DND-41 (cell line): Measurements from ENCODE around the gene TLDC2.

Source experiments
- ATAC-seq: fragments of 200-7000 bp; cut with Tn5 transposase; 3 replicates; pipeline ENCODE4 v1.9.1; 2021; ENCODE audit warnings: low read depth; ENCODE audit not compliant: insufficient read depth
- DNase-seq: peaks from one replicate; pipeline ENCODE4 v3.0.0-alpha.2; 2020
- H2AFZ ChIP-seq: 2 replicates; pipeline ENCODE4 v1.6.0; 2012; ENCODE audit warnings: low read depth, low read length
- H3K27ac ChIP-seq: 2 replicates; pipeline ENCODE4 v1.5.1; 2012; ENCODE audit warnings: low read length, inconsistent platforms
- H3K27me3 ChIP-seq: fragments of 200-600 bp; sonication (generic); 2 replicates; pipeline ENCODE4 v1.6.0; 2012; ENCODE audit warnings: low read length, mild to moderate bottlenecking, inconsistent platforms; ENCODE audit not compliant: insufficient read depth, poor library complexity
- H3K36me3 ChIP-seq: 2 replicates; pipeline ENCODE4 v1.5.1; 2012; ENCODE audit warnings: low read length, inconsistent platforms; ENCODE audit not compliant: insufficient read depth
- H3K4me1 ChIP-seq: 2 replicates; pipeline ENCODE4 v1.5.1; 2012; ENCODE audit warnings: mild to moderate bottlenecking, low read length; ENCODE audit not compliant: insufficient read depth
- H3K4me2 ChIP-seq: 2 replicates; pipeline ENCODE4 v1.6.0; 2012; ENCODE audit warnings: mild to moderate bottlenecking, moderate library complexity, low read length, inconsistent platforms; ENCODE audit not compliant: insufficient read depth
- H3K4me3 ChIP-seq, 2 experiments: fragments of 200-600 bp in 1 of 2; shearing (Covaris generic) in 1 of 2; 2 replicates each; pipeline ENCODE4 v1.5.1; 2012 to 2016; ENCODE audit warnings: inconsistent platforms in 2 of 2, low read length in 2 of 2, mild to moderate bottlenecking in 2 of 2, low read depth in 1 of 2, moderate library complexity in 1 of 2
- H3K79me2 ChIP-seq: 2 replicates; pipeline ENCODE4 v1.6.0; 2012; ENCODE audit warnings: low read length, inconsistent platforms; ENCODE audit not compliant: insufficient read depth
- H3K9ac ChIP-seq: 2 replicates; pipeline ENCODE4 v1.6.0; 2012; ENCODE audit warnings: low read depth, mild to moderate bottlenecking, inconsistent platforms, low read length, moderate library complexity
- H3K9me3 ChIP-seq: 2 replicates; pipeline ENCODE4 v1.5.1; 2012; ENCODE audit warnings: low read length, moderate library complexity, mild to moderate bottlenecking, inconsistent platforms; ENCODE audit not compliant: insufficient read depth, severe bottlenecking
- H4K20me1 ChIP-seq: 2 replicates; pipeline ENCODE4 v1.6.0; 2012; ENCODE audit warnings: low read length; ENCODE audit not compliant: insufficient read depth
- CTCF ChIP-seq: IDR thresholded peaks from 2 replicates; pipeline ENCODE4 v1.5.1; 2012; ENCODE audit warnings: borderline replicate concordance, low read length, moderate library complexity, mild to moderate bottlenecking; ENCODE audit not compliant: poor library complexity, severe bottlenecking; ENCODE audit errors: extremely low read depth
- EZH2 ChIP-seq: IDR thresholded peaks from 3 replicates; pipeline ENCODE4 v1.6.1; 2012; ENCODE audit warnings: borderline replicate concordance, low read depth, mild to moderate bottlenecking, moderate library complexity, low read length, inconsistent platforms; ENCODE audit not compliant: severe bottlenecking

Gene TLDC2

GRCh38 chr20:36856691-36857635 lies 19.0 kb upstream of the TLDC2 start:
- Histone ChIP-seq H3K36me3 (peaks cover 36% of the 10 kb centered on the region), H3K9ac (no peak overlapping the region), H3K27ac (no peak overlapping the region), H4K20me1 (peaks cover 51% of the 10 kb centered on the region), H3K27me3 (no peaks in the 10 kb centered on the region), H2AFZ (no peak overlapping the region), H3K9me3 (no peaks in the 10 kb centered on the region), H3K4me3 (no peak overlapping the region), H3K4me1 (peaks cover 18% of the 10 kb centered on the region), H3K79me2 (peaks cover 65% of the 10 kb centered on the region), H3K4me2 (no peak overlapping the region)
- TF ChIP-seq CTCF (no peak), EZH2 (no peak)
- DNase-seq (peak; percentile 51), ATAC-seq (peak; percentile 10; the same call in 1 of the 3 replicates)

GRCh38 chr20:36859282-36859555 lies 16.7 kb upstream of the TLDC2 start:
- no peaks in the 10 kb centered on the region for H3K9me3 ChIP-seq
- H3K4me3 ChIP-seq = no peak overlapping the region
- peaks cover 35% of the 10 kb centered on the region for H3K4me1 ChIP-seq
- no peaks in the 10 kb centered on the region for H3K27me3 ChIP-seq
- H3K36me3 ChIP-seq = peaks cover 36% of the 10 kb centered on the region
- peaks cover 65% of the 10 kb centered on the region for H3K79me2 ChIP-seq
- no peak overlapping the region for H2AFZ ChIP-seq
- no peak for DNase-seq
- H3K9ac ChIP-seq = no peak overlapping the region
- H3K4me2 ChIP-seq = no peak overlapping the region; the same call in 1 of the 2 replicates
- H4K20me1 ChIP-seq = peaks cover 46% of the 10 kb centered on the region
- TF ChIP-seq CTCF (no peak), EZH2 (no peak)
- no peak for ATAC-seq
- H3K27ac ChIP-seq = no peak overlapping the region

GRCh38 chr20:36859700-36860330 lies 16.1 kb upstream of the TLDC2 start:
- Histone ChIP-seq H2AFZ (no peak overlapping the region), H3K27ac (no peak overlapping the region), H3K79me2 (peaks cover 62% of the 10 kb centered on the region), H3K36me3 (peaks cover 36% of the 10 kb centered on the region), H3K4me2 (peak overlapping the region; percentile 18; the same call in 1 of the 2 replicates), H3K4me3 (no peak overlapping the region), H3K4me1 (peaks cover 36% of the 10 kb centered on the region), H3K27me3 (no peaks in the 10 kb centered on the region), H4K20me1 (peaks cover 46% of the 10 kb centered on the region), H3K9ac (no peak overlapping the region), H3K9me3 (no peaks in the 10 kb centered on the region)
- TF ChIP-seq CTCF = no peak
- TF ChIP-seq EZH2 = no peak
- ATAC-seq = no peak
- no peak for DNase-seq
